HG02938 (cell line): ENCODE measurements around the gene SNRK.
"Not testable (repeated sequence)": the region's sequence is repeated elsewhere in the genome, so short reads cannot be mapped to it uniquely, and the experiment has no call there.

Experiments used
- ATAC-seq: cut with Tn5 transposase; IDR thresholded peaks from one replicate; pipeline ENCODE4 v1.9.1; 2021; ENCODE audit warnings: mild to moderate bottlenecking, moderate library complexity; ENCODE audit not compliant: unreplicated experiment

SNRK gene

GRCh38 chr3:43345877-43346276 lies 59.5 kb downstream of the SNRK start:
- ATAC-seq = no peak

GRCh38 chr3:43346978-43347749 lies 60.8 kb downstream of the SNRK start:
- no peak for ATAC-seq

- no peak for ATAC-seq
Measured at GRCh38 chr3:43347774-43348173, 61.4 kb downstream of the SNRK start.

GRCh38 chr3:43348350-43348749 lies 62.0 kb downstream of the SNRK start:
- ATAC-seq = no peak

GRCh38 chr3:43348852-43349574 lies 62.7 kb downstream of the SNRK start:
- no peak for ATAC-seq

GRCh38 chr3:43349716-43350115 lies 63.4 kb downstream of the SNRK start:
- no peak for ATAC-seq

- no peak for ATAC-seq
Measured at GRCh38 chr3:43353393-43353792, 67.1 kb downstream of the SNRK start.

GRCh38 chr3:43353923-43354670 lies 67.8 kb downstream of the SNRK start:
- no peak for ATAC-seq

GRCh38 chr3:43356033-43356432 lies 69.7 kb downstream of the SNRK start:
- ATAC-seq = not testable (repeated sequence)

GRCh38 chr3:43361077-43361476 lies 74.7 kb downstream of the SNRK start:
- no peak for ATAC-seq

GRCh38 chr3:43362183-43362582 lies 75.8 kb downstream of the SNRK start:
- ATAC-seq = no peak

GRCh38 chr3:43362961-43363360 lies 76.6 kb downstream of the SNRK start:
- no peak for ATAC-seq

GRCh38 chr3:43363621-43364266 lies 77.4 kb downstream of the SNRK start:
- ATAC-seq = no peak

- no peak for ATAC-seq
Measured at GRCh38 chr3:43364494-43364893, 78.2 kb downstream of the SNRK start.

GRCh38 chr3:43364926-43365325 lies 78.6 kb downstream of the SNRK start:
- no peak for ATAC-seq

GRCh38 chr3:43365601-43366305 lies 79.4 kb downstream of the SNRK start:
- ATAC-seq = no peak

- no peak for ATAC-seq
Measured at GRCh38 chr3:43366481-43366880, 80.1 kb downstream of the SNRK start.

GRCh38 chr3:43366885-43367284 lies 80.5 kb downstream of the SNRK start:
- no peak for ATAC-seq

GRCh38 chr3:43369404-43370292 lies 83.3 kb downstream of the SNRK start:
- no peak for ATAC-seq
